ENCODE results near the gene TNIK.

DNA sequence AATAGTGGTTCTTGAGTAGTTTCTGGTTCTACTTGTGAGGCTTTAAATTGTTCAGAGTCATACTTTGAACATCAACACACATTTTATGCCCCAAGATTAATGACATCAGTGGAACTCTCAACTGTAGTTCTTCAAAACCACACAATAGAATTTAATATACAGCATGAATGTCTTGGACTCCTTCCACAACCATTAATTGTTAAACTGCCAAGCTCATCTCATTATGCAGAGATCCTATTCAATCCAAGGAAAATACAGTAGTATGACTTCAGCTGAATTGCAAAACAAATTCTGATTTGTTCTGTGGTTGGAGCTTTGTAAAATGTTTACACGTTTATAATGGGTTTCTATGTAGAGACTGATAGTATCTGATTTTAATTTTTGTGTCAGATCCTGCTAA is 234.5 kb downstream of the TNIK start:
- TF ChIP-seq EZH2 (IDR thresholded peaks at IDR 0.05; ENCODE audit: borderline replicate concordance, low read depth, low read length, poor library complexity, severe bottlenecking) = no peak
- TF ChIP-seq, protein P1, sequence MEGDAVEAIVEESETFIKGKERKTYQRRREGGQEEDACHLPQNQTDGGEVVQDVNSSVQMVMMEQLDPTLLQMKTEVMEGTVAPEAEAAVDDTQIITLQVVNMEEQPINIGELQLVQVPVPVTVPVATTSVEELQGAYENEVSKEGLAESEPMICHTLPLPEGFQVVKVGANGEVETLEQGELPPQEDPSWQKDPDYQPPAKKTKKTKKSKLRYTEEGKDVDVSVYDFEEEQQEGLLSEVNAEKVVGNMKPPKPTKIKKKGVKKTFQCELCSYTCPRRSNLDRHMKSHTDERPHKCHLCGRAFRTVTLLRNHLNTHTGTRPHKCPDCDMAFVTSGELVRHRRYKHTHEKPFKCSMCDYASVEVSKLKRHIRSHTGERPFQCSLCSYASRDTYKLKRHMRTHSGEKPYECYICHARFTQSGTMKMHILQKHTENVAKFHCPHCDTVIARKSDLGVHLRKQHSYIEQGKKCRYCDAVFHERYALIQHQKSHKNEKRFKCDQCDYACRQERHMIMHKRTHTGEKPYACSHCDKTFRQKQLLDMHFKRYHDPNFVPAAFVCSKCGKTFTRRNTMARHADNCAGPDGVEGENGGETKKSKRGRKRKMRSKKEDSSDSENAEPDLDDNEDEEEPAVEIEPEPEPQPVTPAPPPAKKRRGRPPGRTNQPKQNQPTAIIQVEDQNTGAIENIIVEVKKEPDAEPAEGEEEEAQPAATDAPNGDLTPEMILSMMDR (conservative IDR thresholded peaks at IDR 0.05; ENCODE audit: low read depth, low read length) = no peak

Data from A673 (cell line).